LNCAP (cell line): ENCODE measurements around the gene TTC4.

Experiments used
- CTCF ChIP-seq: fragments of 450-650 bp; IDR thresholded peaks from 2 replicates; pipeline ENCODE4 v1.5.1; 2017; ENCODE audit warnings: mild to moderate bottlenecking

Gene TTC4

GRCh38 chr1:54742282-54742681 is 26.6 kb downstream of the TTC4 start:
- no peak for TF ChIP-seq CTCF

GRCh38 chr1:54743416-54744226 is 28.0 kb downstream of the TTC4 start:
- TF ChIP-seq CTCF = no peak

- TF ChIP-seq CTCF = no peak
These were observed 29.0 kb downstream of the TTC4 start for GRCh38 chr1:54744696-54745095.

GRCh38 chr1:54745274-54745673 is 29.6 kb downstream of the TTC4 start:
- no peak for TF ChIP-seq CTCF

- no peak for TF ChIP-seq CTCF
These were observed 30.2 kb downstream of the TTC4 start for GRCh38 chr1:54745864-54746263.

- no peak for TF ChIP-seq CTCF
These were observed 32.6 kb downstream of the TTC4 start for GRCh38 chr1:54748094-54748835.

- TF ChIP-seq CTCF = no peak
These were observed 34.9 kb downstream of the TTC4 start for GRCh38 chr1:54750596-54750995.
